ENCODE measurements around the gene SLX4IP. TPM values are rescaled to one million over a fixed set of nuclear protein-coding genes. Genes with fewer than 3 reads are reported as not detected.

SLX4IP gene
- total RNA-seq, 2 donors from 2014 or later = 4.7 to 5.8 TPM

DNA sequence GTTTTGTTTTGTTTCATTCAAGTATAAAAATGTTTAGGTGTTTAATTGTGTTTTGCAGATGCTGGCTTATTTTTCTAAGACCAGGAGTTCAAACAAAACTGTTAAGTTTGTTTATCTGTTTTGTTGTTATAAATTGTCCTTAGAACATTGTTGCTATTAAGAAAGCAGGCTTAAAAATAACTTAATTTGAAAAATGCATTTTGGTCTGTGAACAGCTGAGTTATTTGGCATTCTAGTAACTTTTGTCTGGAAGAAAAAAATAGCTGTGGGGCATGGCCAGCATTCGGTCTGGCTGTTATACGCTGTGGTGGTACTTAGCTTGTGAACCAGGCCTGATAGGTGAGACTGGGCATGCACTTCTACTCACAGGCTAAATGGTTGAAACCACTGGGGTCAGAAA is 37.8 kb downstream of the SLX4IP start:
- Histone ChIP-seq H3K27me3 (replicated peaks; ENCODE audit: insufficient read depth) (no peaks in the 10 kb centered on the region), H3K4me3 (no peak overlapping the region), H3K27ac (peak overlapping the region; percentile 56 to 60), H3K4me1 (ENCODE audit: control insufficient read depth in 1 of 2, low read depth in 2 of 2) (peaks cover 27 to 45% of the 10 kb centered on the region in 2 donors), H3K36me3 (no peaks in the 10 kb centered on the region), H3K9me3 (no peaks in the 10 kb centered on the region)
- no peak for DNase-seq (ENCODE audit: low spot score)
- no peak for ATAC-seq (ENCODE audit: insufficient number of reproducible peaks, low FRiP score, low read depth)
- TF ChIP-seq, protein P1, sequence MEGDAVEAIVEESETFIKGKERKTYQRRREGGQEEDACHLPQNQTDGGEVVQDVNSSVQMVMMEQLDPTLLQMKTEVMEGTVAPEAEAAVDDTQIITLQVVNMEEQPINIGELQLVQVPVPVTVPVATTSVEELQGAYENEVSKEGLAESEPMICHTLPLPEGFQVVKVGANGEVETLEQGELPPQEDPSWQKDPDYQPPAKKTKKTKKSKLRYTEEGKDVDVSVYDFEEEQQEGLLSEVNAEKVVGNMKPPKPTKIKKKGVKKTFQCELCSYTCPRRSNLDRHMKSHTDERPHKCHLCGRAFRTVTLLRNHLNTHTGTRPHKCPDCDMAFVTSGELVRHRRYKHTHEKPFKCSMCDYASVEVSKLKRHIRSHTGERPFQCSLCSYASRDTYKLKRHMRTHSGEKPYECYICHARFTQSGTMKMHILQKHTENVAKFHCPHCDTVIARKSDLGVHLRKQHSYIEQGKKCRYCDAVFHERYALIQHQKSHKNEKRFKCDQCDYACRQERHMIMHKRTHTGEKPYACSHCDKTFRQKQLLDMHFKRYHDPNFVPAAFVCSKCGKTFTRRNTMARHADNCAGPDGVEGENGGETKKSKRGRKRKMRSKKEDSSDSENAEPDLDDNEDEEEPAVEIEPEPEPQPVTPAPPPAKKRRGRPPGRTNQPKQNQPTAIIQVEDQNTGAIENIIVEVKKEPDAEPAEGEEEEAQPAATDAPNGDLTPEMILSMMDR (IDR thresholded peaks at IDR 0.05) = no peak

DNA sequence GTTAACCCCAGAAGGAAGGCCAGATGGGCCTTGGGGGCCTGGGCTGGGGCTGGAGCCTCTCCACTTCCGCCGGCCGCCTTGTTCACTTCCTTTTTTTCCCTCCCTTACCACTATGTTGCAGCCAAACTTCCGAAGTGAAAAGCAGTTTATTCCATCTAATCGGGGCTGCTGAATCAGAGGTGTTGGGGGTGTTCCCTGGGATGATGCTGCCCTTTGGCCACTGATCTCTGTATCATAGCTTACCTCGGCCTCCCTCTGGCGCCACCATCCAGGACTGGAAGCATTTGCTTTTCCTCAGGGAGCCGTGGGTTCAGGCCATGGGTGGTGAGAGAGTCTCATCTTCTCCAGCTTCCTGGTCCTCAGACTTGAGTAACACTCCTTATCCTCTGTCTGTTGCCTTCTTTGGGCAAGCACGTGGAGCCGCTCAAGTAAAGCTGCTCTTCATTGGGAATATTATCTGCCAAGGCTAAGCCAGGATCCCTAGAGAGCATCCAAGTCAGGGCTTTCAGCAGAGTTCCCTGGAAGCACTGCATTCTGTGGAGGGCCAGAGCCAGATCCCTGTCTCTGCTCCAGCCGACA is 39.6 kb downstream of the SLX4IP start:
- TF ChIP-seq, protein P1 (IDR thresholded peaks at IDR 0.05) = no peak
- no peaks in the 10 kb centered on the region for H3K9me3 ChIP-seq
- no peaks in the 10 kb centered on the region for H3K36me3 ChIP-seq
- no peaks in the 10 kb centered on the region for H3K27me3 ChIP-seq (replicated peaks; ENCODE audit: insufficient read depth)
- H3K27ac ChIP-seq = peak overlapping the region in 1 of 2 donors; percentile 56
- ATAC-seq (ENCODE audit: insufficient number of reproducible peaks, low FRiP score, low read depth) = peak; percentile 30
- DNase-seq (ENCODE audit: low spot score) = no peak
- no peak overlapping the region for H3K4me3 ChIP-seq
- peaks cover 14 to 32% of the 10 kb centered on the region in 2 donors for H3K4me1 ChIP-seq (ENCODE audit: control insufficient read depth in 1 of 2, low read depth in 2 of 2)

DNA sequence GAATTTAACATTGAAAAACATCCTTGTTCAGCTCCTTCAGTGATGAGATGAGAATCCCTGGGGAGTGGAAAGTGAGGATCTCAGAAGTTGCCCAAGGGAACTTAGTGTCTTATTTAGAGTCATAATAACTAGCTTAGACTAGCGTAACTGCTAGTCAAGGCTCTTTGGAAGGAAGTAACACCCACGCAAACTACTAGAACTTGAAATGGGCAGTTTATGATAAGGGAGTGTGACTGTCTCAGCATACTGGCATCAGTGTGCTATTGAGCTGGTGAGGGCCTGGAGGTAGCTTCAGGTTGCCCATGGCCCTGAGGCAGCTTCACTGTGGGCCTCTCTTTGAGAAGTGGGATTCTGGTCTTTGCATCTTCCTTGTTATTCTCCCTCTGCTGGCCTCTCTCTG is 40.1 kb downstream of the SLX4IP start:
- no peak for DNase-seq (ENCODE audit: low spot score)
- no peak for ATAC-seq (ENCODE audit: insufficient number of reproducible peaks, low FRiP score, low read depth)
- Histone ChIP-seq H3K9me3 (no peaks in the 10 kb centered on the region), H3K4me1 (ENCODE audit: control insufficient read depth in 1 of 2, low read depth in 2 of 2) (peaks cover 9 to 27% of the 10 kb centered on the region in 2 donors), H3K27me3 (replicated peaks; ENCODE audit: insufficient read depth) (no peaks in the 10 kb centered on the region), H3K27ac (peak overlapping the region; percentile 3 to 56), H3K36me3 (no peaks in the 10 kb centered on the region), H3K4me3 (no peak overlapping the region)
- TF ChIP-seq, protein P1 (IDR thresholded peaks at IDR 0.05) = no peak

DNA sequence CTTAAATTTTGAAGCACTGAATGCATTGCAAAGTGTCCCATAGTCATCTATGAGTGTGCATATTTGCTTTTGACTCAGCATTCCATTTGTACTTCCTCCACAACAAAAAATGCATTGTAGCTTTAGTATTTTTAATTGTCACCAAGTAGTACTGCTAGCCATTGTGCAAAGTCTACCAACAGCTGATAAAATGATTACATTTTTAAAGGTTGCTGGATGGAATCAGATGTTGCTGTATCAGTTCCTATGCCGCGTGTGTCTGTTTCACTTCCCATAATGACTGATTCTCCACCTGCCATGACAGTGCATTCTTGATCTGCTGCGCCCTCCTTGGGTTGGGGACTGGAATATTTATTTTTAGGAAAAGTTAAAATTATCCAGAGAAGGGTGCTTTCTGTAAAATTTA is 41.2 kb downstream of the SLX4IP start:
- ATAC-seq (ENCODE audit: insufficient number of reproducible peaks, low FRiP score, low read depth) (no peak), DNase-seq (ENCODE audit: low spot score) (no peak)
- Histone ChIP-seq H3K4me3 (no peak overlapping the region), H3K4me1 (ENCODE audit: control insufficient read depth in 1 of 2, low read depth in 2 of 2) (peaks cover 9 to 25% of the 10 kb centered on the region in 2 donors), H3K36me3 (no peaks in the 10 kb centered on the region), H3K27me3 (replicated peaks; ENCODE audit: insufficient read depth) (no peaks in the 10 kb centered on the region), H3K27ac (no peak overlapping the region), H3K9me3 (no peaks in the 10 kb centered on the region)
- TF ChIP-seq, protein P1 (IDR thresholded peaks at IDR 0.05) = no peak

DNA sequence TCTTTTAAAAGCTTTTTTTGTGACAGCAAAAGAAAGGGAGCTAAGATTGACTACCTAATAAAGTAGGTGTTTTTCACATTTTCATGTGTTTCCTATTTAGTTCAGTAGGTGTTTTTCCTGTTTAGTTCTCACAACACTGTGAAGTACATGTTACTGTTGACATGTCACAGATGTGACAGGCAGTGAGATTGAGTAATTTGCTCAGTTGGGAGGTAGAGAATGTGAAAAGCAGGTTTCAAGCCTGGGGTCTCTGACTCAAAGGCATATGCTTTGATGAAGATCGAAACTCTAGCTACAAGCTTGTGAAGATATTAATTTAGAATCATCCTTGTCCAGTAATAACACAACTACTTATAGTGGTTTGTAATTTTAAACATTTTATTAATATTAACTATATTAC is 43.1 kb downstream of the SLX4IP start:
- no peak for DNase-seq (ENCODE audit: low spot score)
- TF ChIP-seq, protein P1 (IDR thresholded peaks at IDR 0.05) = no peak
- ATAC-seq (ENCODE audit: insufficient number of reproducible peaks, low FRiP score, low read depth) = no peak

More for the DNA sequence above, 43.1 kb downstream of the SLX4IP start:
- no peak overlapping the region for H3K27ac ChIP-seq
- H3K4me3 ChIP-seq = no peak overlapping the region
- no peaks in the 10 kb centered on the region for H3K36me3 ChIP-seq
- peaks cover 6 to 19% of the 10 kb centered on the region in 2 donors for H3K4me1 ChIP-seq (ENCODE audit: control insufficient read depth in 1 of 2, low read depth in 2 of 2)
- H3K9me3 ChIP-seq = no peaks in the 10 kb centered on the region
- H3K27me3 ChIP-seq (replicated peaks; ENCODE audit: insufficient read depth) = no peaks in the 10 kb centered on the region
